HCT116 (cell line): ENCODE data around the gene NRBF2. TPM values are rescaled to one million over a fixed set of nuclear protein-coding genes. Genes with fewer than 3 reads are reported as not detected.

ENCODE experiments used
- ATAC-seq: fragments of 200-7000 bp; cut with Tn5 transposase; 2 replicates; pipeline ENCODE4 v1.9.1; 2020; ENCODE audit warnings: mild to moderate bottlenecking, moderate library complexity
- BruUV-seq: library from RNA; stranded (reverse); fragments of 400-500 nt; replicated peaks from 2 replicates; lab custom pipeline; 2021; lab: Mats Ljungman, UMichigan
- CTCF ChIA-PET: fragments of 300-600 bp; sonication (Branson Sonifier 250); formaldehyde crosslinking; loops from one replicate; lab custom pipeline; 2021; ENCODE audit warnings: antibody characterized with exemption; lab: Charles Lee
- POLR2A ChIA-PET: fragments of 300-600, 350-600 bp; sonication (Branson Sonifier 250); formaldehyde crosslinking; loops from one replicate; lab custom pipeline; 2021; ENCODE audit warnings: antibody characterized with exemption; lab: Charles Lee
- RAD21 ChIA-PET, 2 experiments: fragments of 300-600 bp; sonication (Branson Sonifier 250); formaldehyde crosslinking; loops; one replicate each; lab custom pipeline; 2023; ENCODE audit warnings: low total read pairs in 2 of 2; ENCODE audit not compliant: uncharacterized antibody in 2 of 2, unreplicated experiment in 2 of 2, low non-redundant PET in 1 of 2; lab: Charles Lee
- DNase-seq: peaks from one replicate; pipeline ENCODE4 v3.0.0-alpha.2; 2010; ENCODE audit warnings: low read depth, low spot score
- H2AFZ ChIP-seq: fragments of 200-600 bp; shearing (Covaris generic), sonication (generic); 2 replicates; pipeline ENCODE4 v1.6.1; 2017; ENCODE audit warnings: low read depth, mixed run types, mixed read lengths, antibody characterized with exemption, low read length; ENCODE audit not compliant: poor library complexity, severe bottlenecking
- H3K27ac ChIP-seq: 2 replicates; pipeline ENCODE4 v1.5.1; 2012; ENCODE audit warnings: low read depth, low read length
- H3K27me3 ChIP-seq: fragments of 200-600 bp; sonication (generic); 2 replicates; pipeline ENCODE4 v1.6.1; 2016; ENCODE audit warnings: mixed run types, low read length, mixed read lengths; ENCODE audit not compliant: insufficient read depth
- H3K36me3 ChIP-seq, 2 experiments: fragments of 200-500 bp in 1 of 2; fragments of 200-600 bp in 1 of 2; sonication (Bioruptor generic) in 1 of 2; sonication (generic) in 1 of 2; 2 replicates each; pipeline versions ENCODE4 v1.5.1 to v1.6.1; 2014 to 2016; ENCODE audit warnings: low read length in 2 of 2, inconsistent platforms in 1 of 2, mixed read lengths in 1 of 2, mixed run types in 1 of 2; ENCODE audit not compliant: insufficient read depth in 2 of 2, control insufficient read depth in 1 of 2
- H3K4me1 ChIP-seq, 2 experiments: fragments of 200-600 bp in 1 of 2; sonication (generic) in 1 of 2; 2 replicates each; pipeline versions ENCODE4 v1.5.1 to v1.6.1; 2012 to 2017; ENCODE audit warnings: low read length in 2 of 2, inconsistent platforms in 1 of 2, mild to moderate bottlenecking in 1 of 2, mixed read lengths in 1 of 2, mixed run types in 1 of 2, moderate library complexity in 1 of 2; ENCODE audit not compliant: insufficient read depth in 2 of 2, control insufficient read depth in 1 of 2
- H3K4me2 ChIP-seq: fragments of 200-600 bp; sonication (generic); 2 replicates; pipeline ENCODE4 v1.6.1; 2017; ENCODE audit warnings: mixed run types, low read length, mixed read lengths
- H3K4me3 ChIP-seq, 2 experiments: fragments of 200-600 bp in 1 of 2; sonication (generic) in 1 of 2; replicated peaks in 1 of 2; 2 replicates each; pipeline ENCODE4 v1.5.1; 2011 to 2016; ENCODE audit warnings: low read length in 2 of 2, control low read depth in 1 of 2, low read depth in 1 of 2, mild to moderate bottlenecking in 1 of 2, mixed read lengths in 1 of 2, mixed run types in 1 of 2
- H3K79me2 ChIP-seq: fragments of 200-600 bp; sonication (generic); 2 replicates; pipeline ENCODE4 v1.6.1; 2017; ENCODE audit warnings: mild to moderate bottlenecking, mixed run types, low read length, moderate library complexity, mixed read lengths; ENCODE audit not compliant: insufficient read depth
- H3K9ac ChIP-seq: fragments of 200-600 bp; sonication (generic); 2 replicates; pipeline ENCODE4 v1.6.1; 2016; ENCODE audit warnings: low read length, mixed read lengths
- H3K9me2 ChIP-seq: fragments of 200-600 bp; sonication (generic), shearing (Covaris generic); 2 replicates; pipeline ENCODE4 v1.6.1; 2017; ENCODE audit warnings: mixed run types, mild to moderate bottlenecking, moderate library complexity; ENCODE audit not compliant: insufficient read depth
- H3K9me3 ChIP-seq, 2 experiments: fragments of 200-500 bp in 1 of 2; fragments of 200-600 bp in 1 of 2; sonication (Bioruptor generic) in 1 of 2; sonication (generic) in 1 of 2; 2 replicates each; pipeline ENCODE4 v1.6.1; 2014 to 2017; ENCODE audit warnings: low read length in 2 of 2, mixed read lengths in 2 of 2, inconsistent platforms in 1 of 2, low read depth in 1 of 2, mild to moderate bottlenecking in 1 of 2, mixed run types in 1 of 2, moderate library complexity in 1 of 2; ENCODE audit not compliant: control insufficient read depth in 1 of 2, insufficient read depth in 1 of 2
- H4K20me1 ChIP-seq: fragments of 200-600 bp; sonication (generic), shearing (Covaris generic); 2 replicates; pipeline ENCODE4 v1.6.1; 2017; ENCODE audit warnings: mixed run types, mild to moderate bottlenecking, moderate library complexity; ENCODE audit not compliant: insufficient read depth
- CBX3 ChIP-seq: IDR thresholded peaks from 2 replicates; pipeline ENCODE4 v1.6.1; 2012; ENCODE audit warnings: low read depth
- EGR1 ChIP-seq: IDR thresholded peaks from 2 replicates; pipeline ENCODE4 v1.6.1; 2012; ENCODE audit warnings: low read depth
- ELF1 ChIP-seq: IDR thresholded peaks from 2 replicates; pipeline ENCODE4 v1.6.1; 2012; ENCODE audit warnings: low read depth, borderline replicate concordance
- EZH2 ChIP-seq: fragments of 200-600 bp; sonication (generic); IDR thresholded peaks from 2 replicates; pipeline ENCODE4 v1.6.1; 2017; ENCODE audit warnings: antibody characterized with exemption, mixed run types
- FOSL1 ChIP-seq: IDR thresholded peaks from 2 replicates; pipeline ENCODE4 v1.6.1; 2012; ENCODE audit warnings: low read depth
- RAD21 ChIP-seq: IDR thresholded peaks from 2 replicates; pipeline ENCODE4 v1.6.1; 2012; ENCODE audit warnings: low read depth, mild to moderate bottlenecking
- SRF ChIP-seq: IDR thresholded peaks from 2 replicates; pipeline ENCODE4 v1.6.1; 2012; ENCODE audit warnings: low read depth
- ZFX ChIP-seq: fragments of 450-650 bp; IDR thresholded peaks from 2 replicates; pipeline ENCODE4 v1.6.1; 2017
- ZNF274 ChIP-seq: fragments of 200-500 bp; sonication (Bioruptor generic); IDR thresholded peaks from 2 replicates; pipeline ENCODE4 v1.6.1; 2014; ENCODE audit warnings: mild to moderate bottlenecking, low read depth, low read length, inconsistent platforms
- intact Hi-C: fragments of 100-400 bp; cut with micrococcal nuclease; formaldehyde crosslinking; loops from 2 replicates; pipeline ENCODE4 v1.10.0; 2022
- total RNA-seq: library from RNA; stranded (reverse); gene quantifications from one replicate; pipeline ENCODE4 v1.2.1, GENCODE V29; 2021; ENCODE audit not compliant: unreplicated experiment
- TF ChIP-seq, protein P1 (sequence below), 3 experiments: fragments of 200-600 bp in 1 of 3; sonication (generic) in 1 of 3; IDR thresholded peaks in 2 of 3; conservative IDR thresholded peaks in 1 of 3; 2 replicates each; pipeline ENCODE4 v1.5.1; 2012 to 2017; ENCODE audit warnings: low read depth in 2 of 3, low read length in 2 of 3, antibody characterized with exemption in 1 of 3, borderline replicate concordance in 1 of 3, control low read depth in 1 of 3, mild to moderate bottlenecking in 1 of 3, mixed read lengths in 1 of 3, mixed run types in 1 of 3, moderate library complexity in 1 of 3; ENCODE audit not compliant: insufficient read depth in 1 of 3
- TF ChIP-seq, protein P2 (sequence below): IDR thresholded peaks from 2 replicates; pipeline ENCODE4 v1.6.1; 2011; ENCODE audit warnings: mild to moderate bottlenecking, low read length, moderate library complexity; ENCODE audit not compliant: insufficient replicate concordance; ENCODE audit errors: extremely low read depth

The NRBF2 gene
- total RNA-seq, 1 experiment from 2014 or later: 20.2 TPM

- no peak overlapping the region for H3K4me2 ChIP-seq
- H2AFZ ChIP-seq: no peak overlapping the region
- no TSS peak for BruUV-seq
- H3K9me2 ChIP-seq: no peaks in the 10 kb centered on the region
- no peaks in the 10 kb centered on the region for H3K27me3 ChIP-seq
- no peak overlapping the region for H3K9ac ChIP-seq
- intact Hi-C loops: no loop called here
- ATAC-seq: no peak
- peaks cover 95% of the 10 kb centered on the region for H3K79me2 ChIP-seq
- no peaks in the 10 kb centered on the region for H3K36me3 ChIP-seq
- H3K27ac ChIP-seq: no peak overlapping the region
- TF ChIP-seq SRF (no peak), CBX3 (no peak), EZH2 (no peak), RAD21 (no peak), FOSL1 (no peak), ZNF274 (no peak), EGR1 (no peak), ZFX (no peak), ELF1 (no peak)
- TF ChIP-seq, protein P1, sequence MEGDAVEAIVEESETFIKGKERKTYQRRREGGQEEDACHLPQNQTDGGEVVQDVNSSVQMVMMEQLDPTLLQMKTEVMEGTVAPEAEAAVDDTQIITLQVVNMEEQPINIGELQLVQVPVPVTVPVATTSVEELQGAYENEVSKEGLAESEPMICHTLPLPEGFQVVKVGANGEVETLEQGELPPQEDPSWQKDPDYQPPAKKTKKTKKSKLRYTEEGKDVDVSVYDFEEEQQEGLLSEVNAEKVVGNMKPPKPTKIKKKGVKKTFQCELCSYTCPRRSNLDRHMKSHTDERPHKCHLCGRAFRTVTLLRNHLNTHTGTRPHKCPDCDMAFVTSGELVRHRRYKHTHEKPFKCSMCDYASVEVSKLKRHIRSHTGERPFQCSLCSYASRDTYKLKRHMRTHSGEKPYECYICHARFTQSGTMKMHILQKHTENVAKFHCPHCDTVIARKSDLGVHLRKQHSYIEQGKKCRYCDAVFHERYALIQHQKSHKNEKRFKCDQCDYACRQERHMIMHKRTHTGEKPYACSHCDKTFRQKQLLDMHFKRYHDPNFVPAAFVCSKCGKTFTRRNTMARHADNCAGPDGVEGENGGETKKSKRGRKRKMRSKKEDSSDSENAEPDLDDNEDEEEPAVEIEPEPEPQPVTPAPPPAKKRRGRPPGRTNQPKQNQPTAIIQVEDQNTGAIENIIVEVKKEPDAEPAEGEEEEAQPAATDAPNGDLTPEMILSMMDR (IDR thresholded peaks at IDR 0.05 in 2 of 3, conservative IDR thresholded peaks at IDR 0.05 in 1 of 3; ENCODE audit: borderline replicate concordance in 1 of 3, insufficient read depth in 1 of 3, low read depth in 2 of 3, low read length in 2 of 3): no peak
- TF ChIP-seq, protein P2, sequence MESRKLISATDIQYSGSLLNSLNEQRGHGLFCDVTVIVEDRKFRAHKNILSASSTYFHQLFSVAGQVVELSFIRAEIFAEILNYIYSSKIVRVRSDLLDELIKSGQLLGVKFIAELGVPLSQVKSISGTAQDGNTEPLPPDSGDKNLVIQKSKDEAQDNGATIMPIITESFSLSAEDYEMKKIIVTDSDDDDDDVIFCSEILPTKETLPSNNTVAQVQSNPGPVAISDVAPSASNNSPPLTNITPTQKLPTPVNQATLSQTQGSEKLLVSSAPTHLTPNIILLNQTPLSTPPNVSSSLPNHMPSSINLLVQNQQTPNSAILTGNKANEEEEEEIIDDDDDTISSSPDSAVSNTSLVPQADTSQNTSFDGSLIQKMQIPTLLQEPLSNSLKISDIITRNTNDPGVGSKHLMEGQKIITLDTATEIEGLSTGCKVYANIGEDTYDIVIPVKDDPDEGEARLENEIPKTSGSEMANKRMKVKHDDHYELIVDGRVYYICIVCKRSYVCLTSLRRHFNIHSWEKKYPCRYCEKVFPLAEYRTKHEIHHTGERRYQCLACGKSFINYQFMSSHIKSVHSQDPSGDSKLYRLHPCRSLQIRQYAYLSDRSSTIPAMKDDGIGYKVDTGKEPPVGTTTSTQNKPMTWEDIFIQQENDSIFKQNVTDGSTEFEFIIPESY: no peak
- RAD21 ChIA-PET: no interaction called here
- DNase-seq: no peak
- H4K20me1 ChIP-seq: no peaks in the 10 kb centered on the region; the same call in 1 of the 2 replicates
- CTCF ChIA-PET: no interaction called here
- H3K4me3 ChIP-seq: no peak overlapping the region
- POLR2A ChIA-PET: interaction anchor here (1.0 kb wide), 1 partner anchor 9 kb away, joined by 3 read pairs; the partner anchor contains the start of gene NRBF2
- no peaks in the 10 kb centered on the region for H3K9me3 ChIP-seq
- no peaks in the 10 kb centered on the region for H3K4me1 ChIP-seq
These were observed 9.0 kb downstream of the NRBF2 start for GRCh38 chr10:63142136-63142535.
